HCT116 (cell line): Measurements from ENCODE around the gene COMMD10. TPM values are rescaled to one million over a fixed set of nuclear protein-coding genes. Genes with fewer than 3 reads are reported as not detected.

ENCODE experiments used
- ATAC-seq: fragments of 200-7000 bp; cut with Tn5 transposase; 2 replicates; pipeline ENCODE4 v1.9.1; 2020; ENCODE audit warnings: mild to moderate bottlenecking, moderate library complexity
- BruUV-seq: library from RNA; stranded (reverse); fragments of 400-500 nt; replicated peaks from 2 replicates; lab custom pipeline; 2021; lab: Mats Ljungman, UMichigan
- CTCF ChIA-PET: fragments of 300-600 bp; sonication (Branson Sonifier 250); formaldehyde crosslinking; loops from one replicate; lab custom pipeline; 2021; ENCODE audit warnings: antibody characterized with exemption; lab: Charles Lee
- POLR2A ChIA-PET: fragments of 300-600, 350-600 bp; sonication (Branson Sonifier 250); formaldehyde crosslinking; loops from one replicate; lab custom pipeline; 2021; ENCODE audit warnings: antibody characterized with exemption; lab: Charles Lee
- RAD21 ChIA-PET, 2 experiments: fragments of 300-600 bp; sonication (Branson Sonifier 250); formaldehyde crosslinking; loops; one replicate each; lab custom pipeline; 2023; ENCODE audit warnings: low total read pairs in 2 of 2; ENCODE audit not compliant: uncharacterized antibody in 2 of 2, unreplicated experiment in 2 of 2, low non-redundant PET in 1 of 2; lab: Charles Lee
- DNase-seq: peaks from one replicate; pipeline ENCODE4 v3.0.0-alpha.2; 2010; ENCODE audit warnings: low read depth, low spot score
- H2AFZ ChIP-seq: fragments of 200-600 bp; shearing (Covaris generic), sonication (generic); 2 replicates; pipeline ENCODE4 v1.6.1; 2017; ENCODE audit warnings: low read depth, mixed run types, mixed read lengths, antibody characterized with exemption, low read length; ENCODE audit not compliant: poor library complexity, severe bottlenecking
- H3K27ac ChIP-seq: 2 replicates; pipeline ENCODE4 v1.5.1; 2012; ENCODE audit warnings: low read depth, low read length
- H3K27me3 ChIP-seq: fragments of 200-600 bp; sonication (generic); 2 replicates; pipeline ENCODE4 v1.6.1; 2016; ENCODE audit warnings: mixed run types, low read length, mixed read lengths; ENCODE audit not compliant: insufficient read depth
- H3K36me3 ChIP-seq, 2 experiments: fragments of 200-500 bp in 1 of 2; fragments of 200-600 bp in 1 of 2; sonication (Bioruptor generic) in 1 of 2; sonication (generic) in 1 of 2; 2 replicates each; pipeline versions ENCODE4 v1.5.1 to v1.6.1; 2014 to 2016; ENCODE audit warnings: low read length in 2 of 2, inconsistent platforms in 1 of 2, mixed read lengths in 1 of 2, mixed run types in 1 of 2; ENCODE audit not compliant: insufficient read depth in 2 of 2, control insufficient read depth in 1 of 2
- H3K4me1 ChIP-seq, 2 experiments: fragments of 200-600 bp in 1 of 2; sonication (generic) in 1 of 2; 2 replicates each; pipeline versions ENCODE4 v1.5.1 to v1.6.1; 2012 to 2017; ENCODE audit warnings: low read length in 2 of 2, inconsistent platforms in 1 of 2, mild to moderate bottlenecking in 1 of 2, mixed read lengths in 1 of 2, mixed run types in 1 of 2, moderate library complexity in 1 of 2; ENCODE audit not compliant: insufficient read depth in 2 of 2, control insufficient read depth in 1 of 2
- H3K4me2 ChIP-seq: fragments of 200-600 bp; sonication (generic); 2 replicates; pipeline ENCODE4 v1.6.1; 2017; ENCODE audit warnings: mixed run types, low read length, mixed read lengths
- H3K4me3 ChIP-seq, 2 experiments: fragments of 200-600 bp in 1 of 2; sonication (generic) in 1 of 2; replicated peaks in 1 of 2; 2 replicates each; pipeline ENCODE4 v1.5.1; 2011 to 2016; ENCODE audit warnings: low read length in 2 of 2, control low read depth in 1 of 2, low read depth in 1 of 2, mild to moderate bottlenecking in 1 of 2, mixed read lengths in 1 of 2, mixed run types in 1 of 2
- H3K79me2 ChIP-seq: fragments of 200-600 bp; sonication (generic); 2 replicates; pipeline ENCODE4 v1.6.1; 2017; ENCODE audit warnings: mild to moderate bottlenecking, mixed run types, low read length, moderate library complexity, mixed read lengths; ENCODE audit not compliant: insufficient read depth
- H3K9ac ChIP-seq: fragments of 200-600 bp; sonication (generic); 2 replicates; pipeline ENCODE4 v1.6.1; 2016; ENCODE audit warnings: low read length, mixed read lengths
- H3K9me2 ChIP-seq: fragments of 200-600 bp; sonication (generic), shearing (Covaris generic); 2 replicates; pipeline ENCODE4 v1.6.1; 2017; ENCODE audit warnings: mixed run types, mild to moderate bottlenecking, moderate library complexity; ENCODE audit not compliant: insufficient read depth
- H3K9me3 ChIP-seq, 2 experiments: fragments of 200-500 bp in 1 of 2; fragments of 200-600 bp in 1 of 2; sonication (Bioruptor generic) in 1 of 2; sonication (generic) in 1 of 2; 2 replicates each; pipeline ENCODE4 v1.6.1; 2014 to 2017; ENCODE audit warnings: low read length in 2 of 2, mixed read lengths in 2 of 2, inconsistent platforms in 1 of 2, low read depth in 1 of 2, mild to moderate bottlenecking in 1 of 2, mixed run types in 1 of 2, moderate library complexity in 1 of 2; ENCODE audit not compliant: control insufficient read depth in 1 of 2, insufficient read depth in 1 of 2
- H4K20me1 ChIP-seq: fragments of 200-600 bp; sonication (generic), shearing (Covaris generic); 2 replicates; pipeline ENCODE4 v1.6.1; 2017; ENCODE audit warnings: mixed run types, mild to moderate bottlenecking, moderate library complexity; ENCODE audit not compliant: insufficient read depth
- ATF3 ChIP-seq: IDR thresholded peaks from 2 replicates; pipeline ENCODE4 v1.6.1; 2012
- EGR1 ChIP-seq: IDR thresholded peaks from 2 replicates; pipeline ENCODE4 v1.6.1; 2012; ENCODE audit warnings: low read depth
- ELF1 ChIP-seq: IDR thresholded peaks from 2 replicates; pipeline ENCODE4 v1.6.1; 2012; ENCODE audit warnings: low read depth, borderline replicate concordance
- EZH2 ChIP-seq: fragments of 200-600 bp; sonication (generic); IDR thresholded peaks from 2 replicates; pipeline ENCODE4 v1.6.1; 2017; ENCODE audit warnings: antibody characterized with exemption, mixed run types
- EZH2phosphoT487 ChIP-seq: fragments of 200-600 bp; IDR thresholded peaks from 2 replicates; pipeline ENCODE4 v1.6.1; 2018; ENCODE audit warnings: antibody characterized with exemption, borderline replicate concordance
- FOSL1 ChIP-seq: IDR thresholded peaks from 2 replicates; pipeline ENCODE4 v1.6.1; 2012; ENCODE audit warnings: low read depth
- JUND ChIP-seq: IDR thresholded peaks from 2 replicates; pipeline ENCODE4 v1.6.1; 2012
- MAX ChIP-seq: IDR thresholded peaks from 2 replicates; pipeline ENCODE4 v1.6.1; 2012
- POLR2AphosphoS5 ChIP-seq: IDR thresholded peaks from 2 replicates; pipeline ENCODE4 v1.6.1; 2011; ENCODE audit warnings: mild to moderate bottlenecking, low read depth, low read length, moderate library complexity
- RAD21 ChIP-seq: IDR thresholded peaks from 2 replicates; pipeline ENCODE4 v1.6.1; 2012; ENCODE audit warnings: low read depth, mild to moderate bottlenecking
- REST ChIP-seq: IDR thresholded peaks from 2 replicates; pipeline ENCODE4 v1.6.1; 2012; ENCODE audit warnings: low read depth
- SIN3A ChIP-seq: IDR thresholded peaks from 2 replicates; pipeline ENCODE4 v1.6.1; 2012; ENCODE audit warnings: low read depth
- SP1 ChIP-seq: IDR thresholded peaks from 2 replicates; pipeline ENCODE4 v1.6.1; 2012; ENCODE audit warnings: low read depth
- SRF ChIP-seq: IDR thresholded peaks from 2 replicates; pipeline ENCODE4 v1.6.1; 2012; ENCODE audit warnings: low read depth
- TCF7L2 ChIP-seq: IDR thresholded peaks from 2 replicates; pipeline ENCODE4 v1.7.0; 2011; ENCODE audit warnings: borderline replicate concordance, inconsistent platforms; ENCODE audit not compliant: insufficient read depth, insufficient read length; ENCODE audit errors: extremely low read depth
- ZFX ChIP-seq: fragments of 450-650 bp; IDR thresholded peaks from 2 replicates; pipeline ENCODE4 v1.6.1; 2017
- intact Hi-C: fragments of 100-400 bp; cut with micrococcal nuclease; formaldehyde crosslinking; loops from 2 replicates; pipeline ENCODE4 v1.10.0; 2022
- total RNA-seq: library from RNA; stranded (reverse); gene quantifications from one replicate; pipeline ENCODE4 v1.2.1, GENCODE V29; 2021; ENCODE audit not compliant: unreplicated experiment

Gene COMMD10
- total RNA-seq, 1 experiment from 2014 or later: 35.3 TPM

GRCh38 chr5:116299746-116300640 lies 215.2 kb downstream of the COMMD10 start:
- no peak for TF ChIP-seq ELF1
- no peak for TF ChIP-seq JUND
- no peak for TF ChIP-seq SIN3A
- TF ChIP-seq RAD21: no peak
- TF ChIP-seq EZH2phosphoT487: no peak
- TF ChIP-seq TCF7L2: no peak
- no peak for TF ChIP-seq MAX
- no peak for TF ChIP-seq FOSL1
- TF ChIP-seq ZFX: no peak
- TF ChIP-seq, all 23 proteins: peak for 0
- ChIA-PET RAD21 (no interaction called here), POLR2A (no interaction called here), CTCF (no interaction called here)
- H2AFZ ChIP-seq: no peak overlapping the region
- no peak overlapping the region for H3K4me3 ChIP-seq
- H4K20me1 ChIP-seq: no peaks in the 10 kb centered on the region
- no peak overlapping the region for H3K27ac ChIP-seq
- DNase-seq: no peak
- no peaks in the 10 kb centered on the region for H3K9me2 ChIP-seq
- H3K9ac ChIP-seq: no peak overlapping the region
- H3K4me2 ChIP-seq: no peak overlapping the region
- no peaks in the 10 kb centered on the region for H3K9me3 ChIP-seq
- no peaks in the 10 kb centered on the region for H3K79me2 ChIP-seq
- ATAC-seq: no peak
- no peaks in the 10 kb centered on the region for H3K4me1 ChIP-seq
- BruUV-seq: no TSS peak
- no peaks in the 10 kb centered on the region for H3K36me3 ChIP-seq
- intact Hi-C loops: no loop called here
- H3K27me3 ChIP-seq: no peaks in the 10 kb centered on the region

- Histone ChIP-seq H3K36me3 (no peaks in the 10 kb centered on the region), H3K4me2 (no peak overlapping the region), H4K20me1 (no peaks in the 10 kb centered on the region), H3K27me3 (no peaks in the 10 kb centered on the region), H3K9me3 (no peaks in the 10 kb centered on the region), H2AFZ (no peak overlapping the region), H3K27ac (no peak overlapping the region), H3K9me2 (no peaks in the 10 kb centered on the region), H3K4me3 (no peak overlapping the region), H3K4me1 (no peaks in the 10 kb centered on the region), H3K79me2 (no peaks in the 10 kb centered on the region), H3K9ac (no peak overlapping the region)
- ATAC-seq (no peak; the same call in 1 of the 2 replicates), DNase-seq (no peak)
- BruUV-seq: no TSS peak
- POLR2A ChIA-PET: no interaction called here
- RAD21 ChIA-PET: no interaction called here
- intact Hi-C loops: no loop called here
- CTCF ChIA-PET: no interaction called here
- TF ChIP-seq RAD21 (no peak), JUND (no peak), TCF7L2 (no peak), SP1 (no peak), EZH2 (no peak), ATF3 (no peak), REST (no peak), ZFX (no peak), SIN3A (no peak), EGR1 (no peak), POLR2AphosphoS5 (no peak), SRF (no peak)
These were observed 216.3 kb downstream of the COMMD10 start for GRCh38 chr5:116301110-116301509.
